ENCODE data around the gene OR1Q1. TPM values are rescaled to one million over a fixed set of nuclear protein-coding genes. Genes with fewer than 3 reads are reported as not detected.

The OR1Q1 gene
- total and polyA plus RNA-seq, 9 of the 15 experiments (the other 6 are each of a cell fraction or from before 2014, with no cell fraction given), result not detected

DNA sequence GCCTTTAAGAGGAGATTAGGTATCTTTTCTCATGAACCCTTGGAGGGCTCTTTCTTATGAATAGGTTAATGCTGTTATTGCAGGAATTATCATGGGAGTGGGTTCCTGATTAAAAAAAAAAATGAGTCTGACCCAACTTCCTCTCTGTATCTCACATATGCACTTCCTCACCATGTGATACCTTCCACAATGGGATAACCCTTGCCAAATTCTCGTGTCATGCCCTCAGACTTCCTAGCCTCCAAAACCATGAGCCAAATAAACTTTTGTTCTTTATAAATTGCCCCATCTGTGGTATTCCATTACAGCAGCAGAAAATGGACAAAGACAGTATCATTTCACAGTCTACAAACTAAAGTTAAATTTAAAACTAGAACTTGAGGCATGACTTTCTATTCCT lies 41.8 kb downstream of the OR1Q1 start:
- H3K36me3 ChIP-seq (ENCODE audit: control insufficient read depth, insufficient read depth, low read length), result no peaks in the 10 kb centered on the region
- H3K79me2 ChIP-seq (ENCODE audit: control insufficient read depth, insufficient read depth, low read length), result no peaks in the 10 kb centered on the region
- H3K4me3 ChIP-seq, result no peak overlapping the region
- FAIRE-seq (no peak), DNase-seq (ENCODE audit: extremely low read depth in 1 of 4, low spot score in 3 of 4) (no peak), ATAC-seq (no peak)
- no peaks in the 10 kb centered on the region for H4K20me1 ChIP-seq (replicated peaks; ENCODE audit: control insufficient read depth, insufficient read depth, low read length)
- 0% methylated on average over 1 of the region's 1 CpG for WGBS (ENCODE audit: insufficient coverage, low coverage, missing lambda C conversion rate)
- ChIA-PET CTCF (ENCODE audit: low intra/inter-chr PET ratio) (no interaction called here), POLR2A (no interaction called here)
- no TSS peak for BruUV-seq (replicated peaks)
- H2AFZ ChIP-seq (ENCODE audit: low read depth, low read length), result no peak overlapping the region
- H3K9me3 ChIP-seq (replicated peaks; ENCODE audit: control insufficient read depth, insufficient read depth, low read depth, low read length), result no peaks in the 10 kb centered on the region
- H3K27ac ChIP-seq (ENCODE audit: extremely low read depth, low read depth, low read length), result no peak overlapping the region
- H3K9me1 ChIP-seq (ENCODE audit: control insufficient read depth, insufficient read depth, low read length), result no peaks in the 10 kb centered on the region
- in situ Hi-C loops (cut with MboI) (no loop called here), intact Hi-C loops (cut with micrococcal nuclease) (no loop called here)
- TF ChIP-seq, protein P1, sequence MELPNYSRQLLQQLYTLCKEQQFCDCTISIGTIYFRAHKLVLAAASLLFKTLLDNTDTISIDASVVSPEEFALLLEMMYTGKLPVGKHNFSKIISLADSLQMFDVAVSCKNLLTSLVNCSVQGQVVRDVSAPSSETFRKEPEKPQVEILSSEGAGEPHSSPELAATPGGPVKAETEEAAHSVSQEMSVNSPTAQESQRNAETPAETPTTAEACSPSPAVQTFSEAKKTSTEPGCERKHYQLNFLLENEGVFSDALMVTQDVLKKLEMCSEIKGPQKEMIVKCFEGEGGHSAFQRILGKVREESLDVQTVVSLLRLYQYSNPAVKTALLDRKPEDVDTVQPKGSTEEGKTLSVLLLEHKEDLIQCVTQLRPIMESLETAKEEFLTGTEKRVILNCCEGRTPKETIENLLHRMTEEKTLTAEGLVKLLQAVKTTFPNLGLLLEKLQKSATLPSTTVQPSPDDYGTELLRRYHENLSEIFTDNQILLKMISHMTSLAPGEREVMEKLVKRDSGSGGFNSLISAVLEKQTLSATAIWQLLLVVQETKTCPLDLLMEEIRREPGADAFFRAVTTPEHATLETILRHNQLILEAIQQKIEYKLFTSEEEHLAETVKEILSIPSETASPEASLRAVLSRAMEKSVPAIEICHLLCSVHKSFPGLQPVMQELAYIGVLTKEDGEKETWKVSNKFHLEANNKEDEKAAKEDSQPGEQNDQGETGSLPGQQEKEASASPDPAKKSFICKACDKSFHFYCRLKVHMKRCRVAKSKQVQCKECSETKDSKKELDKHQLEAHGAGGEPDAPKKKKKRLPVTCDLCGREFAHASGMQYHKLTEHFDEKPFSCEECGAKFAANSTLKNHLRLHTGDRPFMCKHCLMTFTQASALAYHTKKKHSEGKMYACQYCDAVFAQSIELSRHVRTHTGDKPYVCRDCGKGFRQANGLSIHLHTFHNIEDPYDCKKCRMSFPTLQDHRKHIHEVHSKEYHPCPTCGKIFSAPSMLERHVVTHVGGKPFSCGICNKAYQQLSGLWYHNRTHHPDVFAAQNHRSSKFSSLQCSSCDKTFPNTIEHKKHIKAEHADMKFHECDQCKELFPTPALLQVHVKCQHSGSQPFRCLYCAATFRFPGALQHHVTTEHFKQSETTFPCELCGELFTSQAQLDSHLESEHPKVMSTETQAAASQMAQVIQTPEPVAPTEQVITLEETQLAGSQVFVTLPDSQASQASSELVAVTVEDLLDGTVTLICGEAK (IDR thresholded peaks at IDR 0.05), result no peak
- TF ChIP-seq, protein P1 (CRISPR knock-in tag; IDR thresholded peaks at IDR 0.05), result no peak
- H3K27me3 ChIP-seq (ENCODE audit: control insufficient read depth in 2 of 2, insufficient read depth in 2 of 2, low read length in 2 of 2), result no peaks in the 10 kb centered on the region; a peak in 1 of 5 replicates
- H3K9ac ChIP-seq (ENCODE audit: insufficient read depth in 1 of 2, low read depth in 2 of 2, low read length in 2 of 2), result no peak overlapping the region
- H3K4me2 ChIP-seq (ENCODE audit: insufficient read depth, low read length), result no peak overlapping the region
- no peaks in the 10 kb centered on the region for H3K4me1 ChIP-seq (replicated peaks in 1 of 2; ENCODE audit: control insufficient read depth in 2 of 2, insufficient read depth in 2 of 2, low read length in 2 of 2)
